Colonic mucosa (tissue), 4 donors: ENCODE data around the gene TRIM17. TPM values are rescaled to one million over a fixed set of nuclear protein-coding genes. Genes with fewer than 3 reads are reported as not detected.

Experiments used
- DNase-seq: peaks from one replicate; pipeline ENCODE4 v3.0.0-alpha.2; 2020
- H3K27ac ChIP-seq: fragments of 200-600 bp; one replicate; pipeline ENCODE4 v1.8.0; 2021
- H3K27me3 ChIP-seq: fragments of 200-600 bp; one replicate; pipeline ENCODE4 v1.8.0; 2021
- H3K36me3 ChIP-seq: fragments of 200-600 bp; one replicate; pipeline ENCODE4 v1.8.0; 2021
- H3K4me1 ChIP-seq: fragments of 200-600 bp; one replicate; pipeline ENCODE4 v1.8.0; 2021; ENCODE audit warnings: mild to moderate bottlenecking
- H3K4me3 ChIP-seq: fragments of 200-600 bp; one replicate; pipeline ENCODE4 v1.8.0; 2021
- H3K9ac ChIP-seq, 2 donors: one replicate each; pipeline ENCODE4 v1.7.0; 2013; ENCODE audit warnings: control low read depth in 2 of 2, low read depth in 2 of 2, low read length in 2 of 2
- H3K9me3 ChIP-seq: fragments of 200-600 bp; one replicate; pipeline ENCODE4 v1.8.0; 2021
- CTCF ChIP-seq: fragments of 200-600 bp; IDR thresholded peaks from one replicate; pipeline ENCODE4 v1.8.0; 2022; ENCODE audit warnings: antibody characterized with exemption, mild to moderate bottlenecking
- intact Hi-C: fragments of 100-400 bp; cut with DNase I; formaldehyde crosslinking; loops from one replicate; pipeline ENCODE4 v1.14.1; 2022
- total RNA-seq, 2 donors: library from RNA; stranded (reverse); fragmentation: NEBNext Ultra II Directional in 1 of 2; extraction: Animal tissue kit (Norgen Biotek cat#: 25700) in 1 of 2; gene quantifications; one replicate each; pipeline ENCODE4 v1.2.1, GENCODE V29; 2021
- donor health status: healthy.
- donor health status: DM: no; HTN: no; CAD: no.
- donor health status: DM: no; HTN: no; CAD: no.

Gene TRIM17
- total RNA-seq, 2 donors from 2014 or later = 0.21 TPM; not detected in 1

- no peak overlapping the region for H3K9ac ChIP-seq
- H3K9me3 ChIP-seq = no peaks in the 10 kb centered on the region
- DNase-seq = no peak
- no peak for TF ChIP-seq CTCF
- intact Hi-C loops = no loop called here
- no peak overlapping the region for H3K27ac ChIP-seq
- H3K36me3 ChIP-seq = no peaks in the 10 kb centered on the region
- no peak overlapping the region for H3K4me3 ChIP-seq
- H3K27me3 ChIP-seq = no peaks in the 10 kb centered on the region
- no peaks in the 10 kb centered on the region for H3K4me1 ChIP-seq
These were observed 36.4 kb upstream of the TRIM17 start for GRCh38 chr1:228453022-228453560.

DNA sequence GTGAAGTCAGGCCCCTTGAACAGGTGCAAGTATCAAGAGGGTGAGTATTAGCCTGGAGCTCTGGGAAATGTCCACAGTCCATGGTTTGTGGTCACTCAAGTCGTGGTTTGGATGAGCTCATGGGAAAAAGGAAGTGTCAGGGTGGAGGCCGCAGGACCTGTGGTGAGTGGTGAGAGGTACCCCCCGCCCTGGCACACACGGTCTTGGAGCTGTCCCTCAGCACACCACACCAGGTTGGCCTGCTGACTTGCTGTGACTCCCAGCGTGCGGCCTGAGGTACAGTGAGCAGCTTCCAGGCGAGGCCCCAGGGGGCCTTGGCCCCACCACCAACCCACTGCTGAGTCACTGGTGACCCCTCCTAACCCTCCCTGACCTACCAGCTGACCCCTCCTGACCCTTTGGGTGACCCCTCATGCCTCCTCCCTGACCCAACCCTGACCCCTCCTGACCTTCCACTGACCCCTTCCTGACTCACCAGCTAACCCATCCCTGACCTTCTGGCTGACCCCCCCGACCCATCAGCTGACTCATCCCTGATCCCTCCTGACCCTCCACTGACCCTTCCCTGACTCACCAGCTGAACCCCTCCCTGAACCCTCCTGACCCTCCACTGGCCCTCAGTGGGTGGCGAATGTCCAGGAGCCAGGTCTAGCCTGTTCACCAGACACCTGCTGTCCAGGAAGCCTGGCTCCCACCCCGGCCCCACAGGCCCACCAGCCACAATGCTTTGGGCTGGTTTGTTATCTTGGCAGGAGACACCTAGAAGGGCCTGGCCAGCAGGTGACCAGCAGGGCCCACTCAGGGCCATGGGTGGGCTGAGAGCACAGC is 35.7 kb upstream of the TRIM17 start:
- intact Hi-C loops = no loop called here
- H3K9ac ChIP-seq = no peak overlapping the region
- no peaks in the 10 kb centered on the region for H3K9me3 ChIP-seq
- H3K27me3 ChIP-seq = no peaks in the 10 kb centered on the region
- H3K27ac ChIP-seq = no peak overlapping the region
- H3K36me3 ChIP-seq = no peaks in the 10 kb centered on the region
- TF ChIP-seq CTCF = no peak
- no peak for DNase-seq
- H3K4me1 ChIP-seq = no peaks in the 10 kb centered on the region
- H3K4me3 ChIP-seq = no peak overlapping the region

GRCh38 chr1:228450200-228450599 is 33.5 kb upstream of the TRIM17 start:
- DNase-seq = no peak

DNA sequence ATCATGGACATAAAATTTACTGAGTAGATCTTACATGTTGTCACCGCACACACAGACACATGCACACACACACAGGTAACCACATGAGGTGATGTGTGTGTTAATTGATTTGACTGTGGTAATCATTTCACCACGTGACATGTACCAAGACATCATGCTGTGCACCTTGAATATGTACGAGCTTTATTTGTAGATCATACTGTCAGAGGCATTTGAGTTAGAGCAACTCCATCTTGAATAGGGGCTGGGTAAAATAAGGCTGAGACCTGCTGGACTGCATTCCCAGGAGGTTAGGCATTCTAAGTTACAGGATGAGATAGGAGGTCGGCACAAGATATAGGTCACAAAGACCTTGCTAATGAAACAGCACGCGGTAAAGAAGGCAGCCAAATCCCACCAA is 31.7 kb upstream of the TRIM17 start:
- Histone ChIP-seq H3K9ac (no peak overlapping the region), H3K27ac (no peak overlapping the region), H3K4me1 (no peaks in the 10 kb centered on the region), H3K4me3 (no peak overlapping the region), H3K27me3 (peaks cover 21% of the 10 kb centered on the region), H3K36me3 (no peaks in the 10 kb centered on the region), H3K9me3 (no peaks in the 10 kb centered on the region)
- intact Hi-C loops = no loop called here
- TF ChIP-seq CTCF = no peak
- no peak for DNase-seq

More at GRCh38 chr1:228450200-228450599, 33.5 kb upstream of the TRIM17 start:
- no peaks in the 10 kb centered on the region for H3K36me3 ChIP-seq
- H3K9ac ChIP-seq = no peak overlapping the region
- H3K9me3 ChIP-seq = no peaks in the 10 kb centered on the region
- peaks cover 17% of the 10 kb centered on the region for H3K27me3 ChIP-seq
- H3K4me3 ChIP-seq = no peak overlapping the region
- TF ChIP-seq CTCF = no peak
- no peak overlapping the region for H3K27ac ChIP-seq
- intact Hi-C loops = no loop called here
- H3K4me1 ChIP-seq = no peaks in the 10 kb centered on the region

DNA sequence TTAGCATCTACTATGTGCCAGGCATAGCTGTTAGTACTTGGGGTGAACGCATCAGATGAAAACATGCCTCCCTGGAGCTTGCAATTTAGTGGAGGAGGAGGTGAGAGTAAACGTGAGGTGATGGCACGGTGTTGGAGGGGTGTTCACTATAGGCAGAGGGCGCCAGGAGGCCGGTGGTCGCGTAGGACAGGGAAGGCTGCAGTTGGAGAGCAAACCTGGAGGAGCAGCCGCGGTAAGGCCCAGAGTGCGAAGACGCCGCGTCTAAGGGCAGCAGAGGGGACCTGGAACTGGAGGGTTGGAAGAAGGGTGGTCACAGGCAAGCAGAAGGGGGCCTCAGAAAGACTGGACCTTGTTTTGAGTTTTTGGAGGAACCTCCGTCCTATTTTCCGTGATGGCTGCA is 30.2 kb upstream of the TRIM17 start:
- Histone ChIP-seq H3K4me3 (no peak overlapping the region), H3K9me3 (no peaks in the 10 kb centered on the region), H3K27ac (no peak overlapping the region), H3K4me1 (no peaks in the 10 kb centered on the region), H3K36me3 (no peaks in the 10 kb centered on the region), H3K27me3 (peaks cover 21% of the 10 kb centered on the region), H3K9ac (no peak overlapping the region)
- intact Hi-C loops = no loop called here
- no peak for DNase-seq
- TF ChIP-seq CTCF = no peak
